H1 (cell line): ENCODE measurements around the gene ERFE. TPM values are rescaled to one million over a fixed set of nuclear protein-coding genes. Genes with fewer than 3 reads are reported as not detected.

Experiments used
- CEBPB ChIP-seq: IDR thresholded peaks from 2 replicates; pipeline ENCODE4 v1.6.1; 2012; ENCODE audit warnings: low read depth, low read length
- CHD7 ChIP-seq: fragments of 300-600 bp; sonication (generic); IDR thresholded peaks from 2 replicates; pipeline ENCODE4 v1.7.1; 2012; ENCODE audit warnings: low read length, moderate library complexity, mild to moderate bottlenecking, inconsistent platforms; ENCODE audit not compliant: insufficient replicate concordance
- GTF2F1 ChIP-seq: IDR thresholded peaks from 2 replicates; pipeline ENCODE4 v1.6.1; 2012; ENCODE audit warnings: low read depth, low read length, improper control_type of control experiment, borderline replicate concordance
- POLR2AphosphoS5 ChIP-seq: IDR thresholded peaks from 2 replicates; pipeline ENCODE4 v1.6.1; 2011; ENCODE audit warnings: low read depth, low read length
- SUZ12 ChIP-seq: fragments of 200-600 bp; sonication (generic); IDR thresholded peaks from 2 replicates; pipeline ENCODE4 v1.6.1; 2012; ENCODE audit warnings: mild to moderate bottlenecking, inconsistent platforms, low read length, moderate library complexity, mixed read lengths
- USF2 ChIP-seq: IDR thresholded peaks from 2 replicates; pipeline ENCODE4 v1.6.1; 2011; ENCODE audit warnings: low read length, improper control_type of control experiment
- polyA plus RNA-seq, 7 experiments: library from polyadenylated mRNA; depleted of rRNA in 3 of 7; stranded (reverse) in 5 of 7; unstranded in 2 of 7; fragments of >200 nt in 5 of 7; fragments of 200-250 nt in 2 of 7; gene quantifications; 1 replicate in 5 of 7; 2 replicates in 1 of 7; 4 replicates in 1 of 7; pipeline versions ENCODE4 v1.2.1 to v1.2.3, GENCODE V29; 2011 to 2013; ENCODE audit warnings: missing spikeins in 2 of 7, mixed read lengths in 2 of 7
- total RNA-seq: library from RNA; stranded (reverse); fragmentation: NEBNext Ultra II Directional; extraction: Animal tissue kit (Norgen Biotek cat#: 25700); gene quantifications from 2 replicates; pipeline ENCODE4 v1.2.1, GENCODE V29; 2021

ERFE gene
- total and polyA plus RNA-seq, 2 of the 8 experiments (the other 6 are each of a cell fraction or from before 2014, with no cell fraction given) = 2.5 to 3.6 TPM

- TF ChIP-seq CHD7 (no peak), GTF2F1 (no peak), CEBPB (no peak), USF2 (no peak), POLR2AphosphoS5 (no peak), SUZ12 (no peak)
These were observed 27.8 kb upstream of the ERFE start (continued) for GRCh38 chr2:238130696-238131628.
